H9 (cell line): ENCODE data around the gene FAM13A. TPM values are rescaled to one million over a fixed set of nuclear protein-coding genes. Genes with fewer than 3 reads are reported as not detected.

Experiments
- DNase-seq: peaks from one replicate; pipeline ENCODE4 v3.0.0-alpha.2; 2017
- H2AFZ ChIP-seq: one replicate; pipeline ENCODE4 v1.6.1; 2013; ENCODE audit warnings: mild to moderate bottlenecking, low read length, control low read depth, moderate library complexity
- H2AK5ac ChIP-seq: 2 replicates; pipeline ENCODE4 v1.6.1; 2013; ENCODE audit warnings: low read length, control low read depth, mixed read lengths; ENCODE audit not compliant: insufficient read length
- H2BK120ac ChIP-seq: one replicate; pipeline ENCODE4 v1.6.1; 2013; ENCODE audit warnings: low read depth, mild to moderate bottlenecking, low read length, control low read depth, inconsistent platforms; ENCODE audit not compliant: poor library complexity, severe bottlenecking
- H2BK12ac ChIP-seq: 2 replicates; pipeline ENCODE4 v1.6.1; 2013; ENCODE audit warnings: low read length, control low read depth, mixed read lengths, low read depth; ENCODE audit not compliant: insufficient read length
- H2BK15ac ChIP-seq: 2 replicates; pipeline ENCODE4 v1.6.1; 2013; ENCODE audit warnings: low read depth, low read length, control low read depth
- H2BK20ac ChIP-seq: one replicate; pipeline ENCODE4 v1.6.1; 2013; ENCODE audit warnings: low read depth, mild to moderate bottlenecking, low read length, control low read depth, inconsistent platforms; ENCODE audit not compliant: poor library complexity, severe bottlenecking
- H2BK5ac ChIP-seq: 2 replicates; pipeline ENCODE4 v1.6.1; 2013; ENCODE audit warnings: low read length, control low read depth, mixed read lengths; ENCODE audit not compliant: insufficient read length
- H3K14ac ChIP-seq: 2 replicates; pipeline ENCODE4 v1.6.1; 2013; ENCODE audit warnings: low read length, control low read depth; ENCODE audit not compliant: insufficient read depth
- H3K18ac ChIP-seq: 2 replicates; pipeline ENCODE4 v1.6.1; 2013; ENCODE audit warnings: low read depth, mild to moderate bottlenecking, mixed read lengths, low read length, control low read depth; ENCODE audit not compliant: insufficient read length
- H3K23ac ChIP-seq: 2 replicates; pipeline ENCODE4 v1.6.1; 2013; ENCODE audit warnings: low read length, control low read depth, mixed read lengths, low read depth; ENCODE audit not compliant: insufficient read length
- H3K23me2 ChIP-seq: 2 replicates; pipeline ENCODE4 v1.6.1; 2013; ENCODE audit warnings: low read depth, mild to moderate bottlenecking, mixed read lengths, low read length, control low read depth; ENCODE audit not compliant: insufficient read length, poor library complexity, severe bottlenecking
- H3K27ac ChIP-seq: 2 replicates; pipeline ENCODE4 v1.5.1; 2013; ENCODE audit warnings: low read length, control low read depth, mixed read lengths, low read depth; ENCODE audit not compliant: insufficient read length
- H3K27me3 ChIP-seq: 2 replicates; pipeline ENCODE4 v1.6.1; 2013; ENCODE audit warnings: low read length, control low read depth, inconsistent platforms; ENCODE audit not compliant: insufficient read depth
- H3K4ac ChIP-seq: 2 replicates; pipeline ENCODE4 v1.6.1; 2013; ENCODE audit warnings: low read depth, mild to moderate bottlenecking, control low read depth, inconsistent platforms, low read length, moderate library complexity
- H3K4me1 ChIP-seq: 2 replicates; pipeline ENCODE4 v1.6.1; 2013; ENCODE audit warnings: low read length, control low read depth, inconsistent platforms; ENCODE audit not compliant: insufficient read depth
- H3K4me2 ChIP-seq: 2 replicates; pipeline ENCODE4 v1.6.1; 2013; ENCODE audit warnings: low read length, control low read depth, mixed read lengths; ENCODE audit not compliant: insufficient read length, insufficient read depth
- H3K56ac ChIP-seq: 2 replicates; pipeline ENCODE4 v1.6.1; 2013; ENCODE audit warnings: low read depth, mild to moderate bottlenecking, mixed read lengths, low read length, control low read depth; ENCODE audit not compliant: insufficient read length
- H3K79me1 ChIP-seq: 2 replicates; pipeline ENCODE4 v1.6.1; 2013; ENCODE audit warnings: low read depth, mild to moderate bottlenecking, moderate library complexity, low read length, control low read depth, inconsistent platforms; ENCODE audit not compliant: insufficient read depth, poor library complexity, severe bottlenecking
- H3K79me2 ChIP-seq: 2 replicates; pipeline ENCODE4 v1.6.1; 2013; ENCODE audit warnings: low read length, control low read depth, inconsistent platforms; ENCODE audit not compliant: insufficient read depth
- H3K9ac ChIP-seq: 2 replicates; pipeline ENCODE4 v1.6.1; 2013; ENCODE audit warnings: low read length, control low read depth, mixed read lengths; ENCODE audit not compliant: insufficient read length; ENCODE audit errors: extremely low read depth
- H3K9me3 ChIP-seq: one replicate; pipeline ENCODE4 v1.6.1; 2013; ENCODE audit warnings: low read depth, low read length, inconsistent platforms; ENCODE audit not compliant: control insufficient read depth
- H3T11ph ChIP-seq: one replicate; pipeline ENCODE4 v1.6.1; 2013; ENCODE audit warnings: mild to moderate bottlenecking, low read length, control low read depth, inconsistent platforms
- H4K20me1 ChIP-seq: one replicate; pipeline ENCODE4 v1.6.1; 2013; ENCODE audit not compliant: control insufficient read depth, insufficient read length, insufficient read depth
- H4K5ac ChIP-seq: 2 replicates; pipeline ENCODE4 v1.6.1; 2013; ENCODE audit warnings: low read depth, mild to moderate bottlenecking, mixed read lengths, low read length, control low read depth; ENCODE audit not compliant: insufficient read length
- H4K8ac ChIP-seq: replicated peaks from 2 replicates; pipeline ENCODE4 v1.6.1; 2013; ENCODE audit warnings: low read length, control low read depth, mixed read lengths, low read depth; ENCODE audit not compliant: insufficient read length
- H4K91ac ChIP-seq: 2 replicates; pipeline ENCODE4 v1.6.1; 2013; ENCODE audit warnings: low read depth, mild to moderate bottlenecking, moderate library complexity, mixed read lengths, low read length, control low read depth; ENCODE audit not compliant: insufficient read length
- H3K27ac Mint-ChIP-seq, 3 experiments: 2 replicates in 2 of 3; 3 replicates in 1 of 3; pipeline ENCODE4 v1.8.0; 2020 to 2021; ENCODE audit warnings: mixed read lengths in 3 of 3, mild to moderate bottlenecking in 1 of 3, moderate library complexity in 1 of 3
- H3K27me3 Mint-ChIP-seq: 2 replicates; pipeline ENCODE4 v1.8.0; 2021; ENCODE audit warnings: low read depth, mild to moderate bottlenecking, moderate library complexity, mixed read lengths
- H3K36me3 Mint-ChIP-seq, 3 experiments: 2 replicates in 2 of 3; 3 replicates in 1 of 3; pipeline ENCODE4 v1.8.0; 2020 to 2021; ENCODE audit warnings: low read depth in 3 of 3, mixed read lengths in 3 of 3; ENCODE audit not compliant: insufficient read depth in 1 of 3
- H3K4me1 Mint-ChIP-seq, 2 experiments: 2 replicates each; pipeline ENCODE4 v1.8.0; 2020; ENCODE audit warnings: mixed read lengths in 2 of 2
- H3K4me3 Mint-ChIP-seq, 2 experiments: 2 replicates in 1 of 2; 3 replicates in 1 of 2; pipeline ENCODE4 v1.8.0; 2020 to 2021; ENCODE audit warnings: mild to moderate bottlenecking in 2 of 2, mixed read lengths in 2 of 2, moderate library complexity in 1 of 2
- H3K9me3 Mint-ChIP-seq, 2 experiments: 2 replicates in 1 of 2; 3 replicates in 1 of 2; pipeline ENCODE4 v1.8.0; 2020; ENCODE audit warnings: mild to moderate bottlenecking in 2 of 2, mixed read lengths in 2 of 2, moderate library complexity in 1 of 2
- WGBS: extraction: QIAGEN DNeasy Blood & Tissue Kit; methylation state at CpG from one replicate; pipeline ENCODE4 v1.1.7; 2013; ENCODE audit warnings: missing lambda C conversion rate, low lambda C conversion rate, mixed read lengths; ENCODE audit not compliant: insufficient read length; ENCODE audit errors: extremely low coverage; 5-methylcytosine and 5-hydroxymethylcytosine counted together
- total RNA-seq: library from RNA; stranded (reverse); gene quantifications from 2 replicates; pipeline ENCODE4 v1.2.1, GENCODE V29; 2021
- TF ChIP-seq, protein P1 (sequence below): fragments of 200-600 bp; sonication (generic); conservative IDR thresholded peaks from 3 replicates; pipeline ENCODE4 v1.8.0; 2021; ENCODE audit warnings: antibody characterized with exemption, mild to moderate bottlenecking

Gene FAM13A
- total RNA-seq, 1 experiment from 2014 or later, result 12.7 TPM

DNA sequence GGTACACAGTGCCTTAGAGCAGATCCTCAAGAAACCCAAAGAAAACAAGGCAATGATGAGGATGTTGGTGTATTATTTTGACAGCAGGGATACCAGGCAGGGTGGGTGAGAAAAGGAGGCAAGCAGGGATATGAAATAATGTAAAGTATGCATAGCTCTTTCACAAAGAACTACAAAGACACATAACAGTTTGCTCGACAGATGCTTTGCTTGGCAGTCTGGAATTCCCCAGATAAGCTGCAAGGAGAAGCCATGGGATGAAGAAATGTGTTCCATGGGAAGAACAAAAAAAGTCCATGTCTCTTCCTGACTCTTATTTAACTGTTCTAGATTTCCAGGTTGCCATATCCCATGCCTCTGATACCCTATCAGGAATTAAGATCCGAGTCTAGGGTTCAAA is 75.4 kb downstream of the FAM13A start:
- no CpG with 5 or more reads among the region's 2 CpGs for WGBS
- no peak overlapping the region for H3K9ac ChIP-seq
- no peaks in the 10 kb centered on the region for H3K79me1 ChIP-seq
- no peaks in the 10 kb centered on the region for H3K4me1 ChIP-seq
- no peak overlapping the region for H3T11ph ChIP-seq
- no peaks in the 10 kb centered on the region for H3K27me3 ChIP-seq
- Mint-ChIP-seq H3K4me3 (no peak overlapping the region), H3K9me3 (no peaks in the 10 kb centered on the region), H3K27ac (no peak overlapping the region), H3K4me1 (no peaks in the 10 kb centered on the region), H3K36me3 (no peaks in the 10 kb centered on the region; a peak in 1 of 7 replicates), H3K27me3 (no peaks in the 10 kb centered on the region)
- H3K14ac ChIP-seq, result no peak overlapping the region
- no peak overlapping the region for H2BK120ac ChIP-seq
- H2AFZ ChIP-seq, result no peak overlapping the region
- H3K4ac ChIP-seq, result no peak overlapping the region
- no peaks in the 10 kb centered on the region for H3K79me2 ChIP-seq
- no peak overlapping the region for H3K56ac ChIP-seq
- no peak overlapping the region for H2BK12ac ChIP-seq
- no peak overlapping the region for H2AK5ac ChIP-seq
- no peaks in the 10 kb centered on the region for H3K9me3 ChIP-seq
- no peak overlapping the region for H3K18ac ChIP-seq
- H2BK15ac ChIP-seq, result no peak overlapping the region
- no peak overlapping the region for H2BK20ac ChIP-seq
- H4K20me1 ChIP-seq, result no peaks in the 10 kb centered on the region
- no peak overlapping the region for H4K5ac ChIP-seq
- no peak overlapping the region for H4K8ac ChIP-seq
- TF ChIP-seq, protein P1, sequence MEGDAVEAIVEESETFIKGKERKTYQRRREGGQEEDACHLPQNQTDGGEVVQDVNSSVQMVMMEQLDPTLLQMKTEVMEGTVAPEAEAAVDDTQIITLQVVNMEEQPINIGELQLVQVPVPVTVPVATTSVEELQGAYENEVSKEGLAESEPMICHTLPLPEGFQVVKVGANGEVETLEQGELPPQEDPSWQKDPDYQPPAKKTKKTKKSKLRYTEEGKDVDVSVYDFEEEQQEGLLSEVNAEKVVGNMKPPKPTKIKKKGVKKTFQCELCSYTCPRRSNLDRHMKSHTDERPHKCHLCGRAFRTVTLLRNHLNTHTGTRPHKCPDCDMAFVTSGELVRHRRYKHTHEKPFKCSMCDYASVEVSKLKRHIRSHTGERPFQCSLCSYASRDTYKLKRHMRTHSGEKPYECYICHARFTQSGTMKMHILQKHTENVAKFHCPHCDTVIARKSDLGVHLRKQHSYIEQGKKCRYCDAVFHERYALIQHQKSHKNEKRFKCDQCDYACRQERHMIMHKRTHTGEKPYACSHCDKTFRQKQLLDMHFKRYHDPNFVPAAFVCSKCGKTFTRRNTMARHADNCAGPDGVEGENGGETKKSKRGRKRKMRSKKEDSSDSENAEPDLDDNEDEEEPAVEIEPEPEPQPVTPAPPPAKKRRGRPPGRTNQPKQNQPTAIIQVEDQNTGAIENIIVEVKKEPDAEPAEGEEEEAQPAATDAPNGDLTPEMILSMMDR, result no peak
- H4K91ac ChIP-seq, result no peak overlapping the region
- H2BK5ac ChIP-seq, result no peak overlapping the region
- DNase-seq, result no peak
- H3K27ac ChIP-seq, result no peak overlapping the region
- no peak overlapping the region for H3K23ac ChIP-seq
- no peaks in the 10 kb centered on the region for H3K23me2 ChIP-seq
- H3K4me2 ChIP-seq, result no peak overlapping the region
